WERI-Rb-1 (cell line): Measurements from ENCODE around the gene N4BP2.
A peak's percentile ranks its signal among the peaks of the same experiment; 100 is the strongest.

Source experiments
- DNase-seq: peaks from one replicate; pipeline ENCODE4 v3.0.0-alpha.2; 2020
- H3K27ac ChIP-seq: fragments of 250-450 bp; sonication (Bioruptor Pico); 2 replicates; pipeline ENCODE4 v1.5.1; 2020; ENCODE audit warnings: mild to moderate bottlenecking, moderate library complexity
- H3K27me3 ChIP-seq: fragments of 250-450 bp; sonication (Bioruptor Pico); 2 replicates; pipeline ENCODE4 v1.5.1; 2021; ENCODE audit warnings: mild to moderate bottlenecking, low read depth, moderate library complexity; ENCODE audit not compliant: insufficient read depth, severe bottlenecking
- H3K36me3 ChIP-seq: fragments of 250-450 bp; sonication (Bioruptor Pico); 2 replicates; pipeline ENCODE4 v1.5.1; 2020; ENCODE audit warnings: mild to moderate bottlenecking, moderate library complexity
- H3K4me3 ChIP-seq: 2 replicates; pipeline ENCODE4 v1.5.1; 2011; ENCODE audit warnings: low read depth, mild to moderate bottlenecking, control low read depth, low read length
- H3K9me3 ChIP-seq: fragments of 250-450 bp; sonication (Bioruptor Pico); 2 replicates; pipeline ENCODE4 v1.5.1; 2021; ENCODE audit warnings: mild to moderate bottlenecking, moderate library complexity; ENCODE audit not compliant: severe bottlenecking
- CTCF ChIP-seq: IDR thresholded peaks from 2 replicates; pipeline ENCODE4 v1.5.1; 2011; ENCODE audit warnings: low read depth, mild to moderate bottlenecking, control low read depth, inconsistent platforms, low read length

The N4BP2 gene

DNA sequence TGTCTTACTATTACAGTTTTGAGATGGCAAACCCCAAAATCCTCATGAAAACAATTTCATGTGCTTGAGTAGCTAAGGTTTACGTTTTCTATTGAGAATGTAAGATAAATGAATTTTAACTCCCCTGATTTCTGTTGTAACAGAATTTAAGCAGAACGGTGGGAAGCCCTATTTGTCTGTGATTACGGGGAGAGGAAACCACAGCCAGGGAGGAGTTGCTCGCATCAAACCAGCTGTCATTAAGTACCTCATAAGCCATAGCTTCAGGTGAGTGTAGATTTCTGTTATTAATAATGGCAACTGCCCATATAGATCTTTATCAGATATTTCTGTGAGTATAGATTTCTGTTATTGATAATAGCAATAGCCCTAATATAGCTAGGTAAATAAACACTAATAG is 96.0 kb downstream of the N4BP2 start:
- no peak for TF ChIP-seq CTCF
- H3K27me3 ChIP-seq = no peaks in the 10 kb centered on the region
- H3K36me3 ChIP-seq = peaks cover 45% of the 10 kb centered on the region
- no peak overlapping the region for H3K4me3 ChIP-seq
- peaks cover 7% of the 10 kb centered on the region for H3K9me3 ChIP-seq
- DNase-seq = no peak
- H3K27ac ChIP-seq = no peak overlapping the region

- H3K4me3 ChIP-seq = no peak overlapping the region
- H3K27ac ChIP-seq = no peak overlapping the region
- H3K9me3 ChIP-seq = no peaks in the 10 kb centered on the region
- no peaks in the 10 kb centered on the region for H3K27me3 ChIP-seq
- DNase-seq = no peak
- peaks cover 24% of the 10 kb centered on the region for H3K36me3 ChIP-seq
- no peak for TF ChIP-seq CTCF
These were observed 100.8 kb downstream of the N4BP2 start for GRCh38 chr4:40157436-40157835.

GRCh38 chr4:40160258-40160657 is 103.6 kb downstream of the N4BP2 start:
- no peaks in the 10 kb centered on the region for H3K27me3 ChIP-seq
- no peaks in the 10 kb centered on the region for H3K9me3 ChIP-seq
- no peak overlapping the region for H3K27ac ChIP-seq
- peaks cover 8% of the 10 kb centered on the region for H3K36me3 ChIP-seq
- no peak overlapping the region for H3K4me3 ChIP-seq
- no peak for TF ChIP-seq CTCF
- DNase-seq = no peak

DNA sequence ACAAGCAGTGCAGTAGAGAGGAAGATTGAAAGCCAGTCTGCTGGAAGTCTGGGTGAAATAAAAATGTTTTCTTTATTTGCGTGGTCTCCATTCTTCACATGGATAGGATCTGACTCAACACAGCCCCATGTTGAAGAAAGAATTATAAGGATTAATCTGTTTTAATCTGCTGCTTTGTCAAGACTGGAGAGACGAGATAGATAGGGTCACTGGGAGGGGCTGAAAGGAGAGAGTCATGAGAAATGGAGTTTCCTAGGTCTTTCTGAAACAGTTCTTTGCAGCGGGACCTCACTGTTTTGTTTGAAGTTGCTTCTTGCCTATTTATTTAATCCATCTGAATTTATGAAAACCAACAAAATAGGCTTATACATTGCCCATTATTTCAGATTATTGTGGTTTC is 107.8 kb downstream of the N4BP2 start:
- H3K9me3 ChIP-seq = peaks cover 4% of the 10 kb centered on the region
- H3K4me3 ChIP-seq = no peak overlapping the region
- H3K27me3 ChIP-seq = no peaks in the 10 kb centered on the region
- DNase-seq = peak; percentile 34
- no peak for TF ChIP-seq CTCF
- H3K36me3 ChIP-seq = peaks cover 5% of the 10 kb centered on the region
- peak overlapping the region; percentile 21; the same call in 1 of the 2 replicates for H3K27ac ChIP-seq

- TF ChIP-seq CTCF = no peak
- Histone ChIP-seq H3K27me3 (no peaks in the 10 kb centered on the region), H3K4me3 (no peak overlapping the region), H3K36me3 (peaks cover 5% of the 10 kb centered on the region), H3K9me3 (peaks cover 4% of the 10 kb centered on the region), H3K27ac (no peak overlapping the region)
- DNase-seq = no peak
These were observed 109.3 kb downstream of the N4BP2 start for GRCh38 chr4:40165916-40166315.

- Histone ChIP-seq H3K4me3 (no peak overlapping the region), H3K36me3 (0 out of 2 replicates have a peak, but pooled peaks cover 2% of the 10 kb centered on the region), H3K27ac (no peak overlapping the region), H3K27me3 (no peaks in the 10 kb centered on the region), H3K9me3 (peaks cover 4% of the 10 kb centered on the region)
- no peak for DNase-seq
- TF ChIP-seq CTCF = no peak
These were observed 111.4 kb downstream of the N4BP2 start for GRCh38 chr4:40168070-40168469.
